Erythroblast (primary cell): ENCODE measurements around the gene TGFA.

Experiments
- GATA1 ChIP-seq: IDR thresholded peaks from 2 replicates; pipeline ENCODE4 v1.6.1; 2011; ENCODE audit warnings: low read depth, mild to moderate bottlenecking, control low read depth, low read length, moderate library complexity
- POLR2A ChIP-seq: IDR thresholded peaks from 2 replicates; pipeline ENCODE4 v1.6.1; 2011; ENCODE audit warnings: mild to moderate bottlenecking, low read length

GRCh38 chr2:70450641-70451250 is 102.9 kb downstream of the TGFA start:
- TF ChIP-seq POLR2A (no peak), GATA1 (no peak)
